Type B pancreatic cell (in vitro differentiated cells): ENCODE measurements around the gene NMNAT2. TPM values are rescaled to one million over a fixed set of nuclear protein-coding genes. Genes with fewer than 3 reads are reported as not detected.

ENCODE experiments used
- DNase-seq: peaks from one replicate; pipeline ENCODE4 v3.0.0; 2021; ENCODE audit warnings: mixed read lengths; ENCODE audit not compliant: unreplicated experiment; ENCODE audit errors: extremely low spot score
- H3K27ac Mint-ChIP-seq: 2 replicates; pipeline ENCODE4 v1.8.0; 2021; ENCODE audit warnings: mild to moderate bottlenecking, mixed read lengths
- H3K27me3 Mint-ChIP-seq: 2 replicates; pipeline ENCODE4 v1.8.0; 2021; ENCODE audit warnings: mixed read lengths
- H3K36me3 Mint-ChIP-seq: 2 replicates; pipeline ENCODE4 v1.8.0; 2021; ENCODE audit warnings: mixed read lengths
- H3K4me1 Mint-ChIP-seq: one replicate; pipeline ENCODE4 v1.8.0; 2021; ENCODE audit warnings: mixed read lengths; ENCODE audit not compliant: unreplicated experiment
- H3K4me3 Mint-ChIP-seq: 2 replicates; pipeline ENCODE4 v1.8.0; 2021; ENCODE audit warnings: mild to moderate bottlenecking, mixed read lengths
- H3K9me3 Mint-ChIP-seq: 2 replicates; pipeline ENCODE4 v1.8.0; 2021; ENCODE audit warnings: mixed read lengths
- total RNA-seq: library from RNA; stranded (reverse); gene quantifications from 2 replicates; pipeline ENCODE4 v1.2.1, GENCODE V29; 2021; ENCODE audit warnings: low replicate concordance
- TF ChIP-seq, protein P1 (sequence below): fragments of 200-600 bp; sonication (generic); conservative IDR thresholded peaks from 2 replicates; pipeline ENCODE4 v1.5.0; 2021; ENCODE audit warnings: antibody characterized with exemption, mild to moderate bottlenecking

NMNAT2 gene
- total RNA-seq, 1 donor from 2014 or later, result 3.7 TPM

DNA sequence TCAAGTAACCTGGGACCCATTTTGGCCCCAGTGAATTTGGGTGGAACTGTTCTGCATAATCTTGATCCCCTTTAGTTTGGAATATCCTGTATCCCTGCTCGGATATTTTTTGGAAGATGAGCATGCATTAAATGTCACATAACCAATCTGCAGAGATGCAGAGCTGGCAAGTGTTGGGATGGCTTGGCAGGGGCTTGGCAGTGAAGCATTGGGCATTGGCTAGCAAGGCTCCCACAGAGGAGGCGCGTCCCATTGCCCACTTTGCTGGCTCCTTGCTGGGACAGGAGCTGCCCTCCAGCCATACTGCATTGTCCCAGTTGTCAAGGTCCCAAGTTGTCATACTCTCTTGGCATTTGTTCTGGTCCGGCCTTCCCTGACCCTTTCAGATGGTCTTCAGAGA lies 202.2 kb downstream of the NMNAT2 start:
- no peak for DNase-seq
- TF ChIP-seq, protein P1, sequence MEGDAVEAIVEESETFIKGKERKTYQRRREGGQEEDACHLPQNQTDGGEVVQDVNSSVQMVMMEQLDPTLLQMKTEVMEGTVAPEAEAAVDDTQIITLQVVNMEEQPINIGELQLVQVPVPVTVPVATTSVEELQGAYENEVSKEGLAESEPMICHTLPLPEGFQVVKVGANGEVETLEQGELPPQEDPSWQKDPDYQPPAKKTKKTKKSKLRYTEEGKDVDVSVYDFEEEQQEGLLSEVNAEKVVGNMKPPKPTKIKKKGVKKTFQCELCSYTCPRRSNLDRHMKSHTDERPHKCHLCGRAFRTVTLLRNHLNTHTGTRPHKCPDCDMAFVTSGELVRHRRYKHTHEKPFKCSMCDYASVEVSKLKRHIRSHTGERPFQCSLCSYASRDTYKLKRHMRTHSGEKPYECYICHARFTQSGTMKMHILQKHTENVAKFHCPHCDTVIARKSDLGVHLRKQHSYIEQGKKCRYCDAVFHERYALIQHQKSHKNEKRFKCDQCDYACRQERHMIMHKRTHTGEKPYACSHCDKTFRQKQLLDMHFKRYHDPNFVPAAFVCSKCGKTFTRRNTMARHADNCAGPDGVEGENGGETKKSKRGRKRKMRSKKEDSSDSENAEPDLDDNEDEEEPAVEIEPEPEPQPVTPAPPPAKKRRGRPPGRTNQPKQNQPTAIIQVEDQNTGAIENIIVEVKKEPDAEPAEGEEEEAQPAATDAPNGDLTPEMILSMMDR, result no peak
- peaks cover 28% of the 10 kb centered on the region for H3K4me1 Mint-ChIP-seq
- no peaks in the 10 kb centered on the region for H3K9me3 Mint-ChIP-seq
- H3K4me3 Mint-ChIP-seq, result no peak overlapping the region
- H3K36me3 Mint-ChIP-seq, result peaks cover 3% of the 10 kb centered on the region
- H3K27ac Mint-ChIP-seq, result no peak overlapping the region
- no peaks in the 10 kb centered on the region for H3K27me3 Mint-ChIP-seq

DNA sequence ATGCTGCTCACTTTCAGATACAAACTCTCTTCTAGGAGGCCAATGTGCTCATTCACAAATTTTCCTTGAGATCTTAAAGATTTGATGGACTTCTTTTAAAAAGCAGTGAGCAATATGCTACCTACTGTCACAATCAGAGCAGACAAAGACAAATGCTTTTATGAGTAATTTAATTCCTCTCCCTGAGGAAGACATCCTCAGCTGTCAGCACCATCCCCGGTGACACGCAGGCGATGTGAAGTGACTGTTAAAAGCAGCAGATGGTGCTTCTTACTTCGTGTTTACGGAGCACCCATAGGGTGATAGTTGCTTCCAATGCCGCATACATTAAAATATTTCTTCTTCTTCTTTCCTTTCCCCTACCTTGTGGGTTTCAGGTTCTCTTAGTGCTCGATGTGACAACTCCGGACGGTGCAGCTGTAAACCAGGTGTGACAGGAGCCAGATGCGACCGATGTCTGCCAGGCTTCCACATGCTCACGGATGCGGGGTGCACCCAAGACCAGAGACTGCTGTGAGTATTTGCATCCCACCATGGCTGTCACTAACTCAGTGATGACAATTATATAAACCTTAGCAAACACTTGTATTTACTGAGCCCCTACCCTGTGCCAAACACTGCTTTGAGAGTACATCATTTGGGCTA lies 203.0 kb downstream of the NMNAT2 start:
- TF ChIP-seq, protein P1, result no peak
- peaks cover 3% of the 10 kb centered on the region for H3K36me3 Mint-ChIP-seq
- no peak overlapping the region for H3K27ac Mint-ChIP-seq

DNA sequence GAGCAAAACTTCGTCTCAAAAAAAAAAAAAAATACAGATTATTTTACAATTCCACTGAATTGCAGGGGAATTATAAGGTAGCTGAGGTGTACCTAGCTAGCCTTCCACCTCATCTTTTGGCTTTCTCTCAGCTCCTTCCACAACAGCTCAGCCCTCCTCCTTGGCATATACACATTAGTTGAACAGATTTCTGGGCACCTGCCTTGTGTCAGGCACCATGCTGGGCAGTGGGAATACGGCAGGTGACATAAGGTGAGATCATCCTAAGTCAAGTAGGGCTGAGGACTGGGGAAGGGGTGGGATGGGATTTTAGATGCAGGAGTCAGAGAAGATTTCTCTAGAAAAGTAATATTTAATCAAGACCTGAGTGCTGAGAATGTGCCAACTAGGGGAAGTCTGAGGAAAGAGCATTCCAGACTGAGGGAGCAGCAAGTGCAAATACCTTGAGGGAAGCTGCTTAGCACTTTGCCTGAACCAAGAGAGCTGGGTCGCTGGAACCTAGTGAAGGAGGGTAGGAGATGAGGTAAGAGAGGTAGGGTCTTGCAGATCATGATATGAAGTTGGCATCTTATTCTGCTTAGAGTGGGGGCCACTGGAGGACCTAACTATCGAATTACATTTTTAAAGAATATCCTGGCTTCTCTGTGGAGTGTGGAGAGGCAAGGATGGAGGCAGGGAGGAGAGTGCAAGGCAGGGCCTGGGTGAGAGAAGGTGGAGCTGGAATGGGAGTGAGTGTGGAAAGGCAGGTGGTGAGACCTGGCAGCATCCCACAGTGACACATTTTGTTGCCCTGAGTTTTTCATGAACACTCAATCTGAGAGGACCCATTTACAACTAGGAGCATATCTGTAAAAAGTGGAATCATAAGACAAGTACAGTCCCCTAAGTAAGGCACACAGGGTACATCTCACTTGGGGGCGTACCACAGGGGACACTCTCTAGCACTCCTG lies 203.9 kb downstream of the NMNAT2 start:
- no peaks in the 10 kb centered on the region for H3K9me3 Mint-ChIP-seq
- TF ChIP-seq, protein P1, result no peak
- H3K27ac Mint-ChIP-seq, result no peak overlapping the region
- H3K4me3 Mint-ChIP-seq, result no peak overlapping the region
- no peaks in the 10 kb centered on the region for H3K27me3 Mint-ChIP-seq
- H3K36me3 Mint-ChIP-seq, result peaks cover 3% of the 10 kb centered on the region
- peaks cover 21% of the 10 kb centered on the region for H3K4me1 Mint-ChIP-seq
- no peak for DNase-seq

More for the DNA sequence above, 203.0 kb downstream of the NMNAT2 start:
- no peak overlapping the region for H3K4me3 Mint-ChIP-seq
- no peaks in the 10 kb centered on the region for H3K9me3 Mint-ChIP-seq
- H3K4me1 Mint-ChIP-seq, result peaks cover 28% of the 10 kb centered on the region
- no peaks in the 10 kb centered on the region for H3K27me3 Mint-ChIP-seq
- DNase-seq, result no peak

DNA sequence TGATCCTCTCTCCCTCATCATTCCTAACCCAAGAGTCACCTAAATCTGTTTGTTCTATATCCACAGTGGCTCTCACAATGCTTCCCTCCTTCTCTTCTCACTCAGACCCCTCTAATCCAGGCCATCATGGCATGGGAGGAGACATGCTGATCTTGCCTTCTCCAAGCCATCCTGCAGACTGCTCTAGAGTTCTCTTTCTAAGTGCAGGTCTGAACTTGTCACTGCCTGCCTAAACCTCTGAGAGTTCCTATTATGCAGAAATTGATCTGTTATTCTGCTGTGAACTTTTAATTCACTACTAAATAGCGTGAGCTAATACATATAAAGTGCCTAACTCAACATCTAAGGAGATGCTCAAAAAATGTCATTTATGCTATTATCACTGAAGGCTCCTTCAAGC lies 205.3 kb downstream of the NMNAT2 start:
- Mint-ChIP-seq H3K4me3 (no peak overlapping the region), H3K9me3 (no peaks in the 10 kb centered on the region), H3K4me1 (peaks cover 11% of the 10 kb centered on the region), H3K27me3 (no peaks in the 10 kb centered on the region), H3K27ac (no peak overlapping the region), H3K36me3 (peaks cover 3% of the 10 kb centered on the region)
- DNase-seq, result no peak
- TF ChIP-seq, protein P1, result no peak

DNA sequence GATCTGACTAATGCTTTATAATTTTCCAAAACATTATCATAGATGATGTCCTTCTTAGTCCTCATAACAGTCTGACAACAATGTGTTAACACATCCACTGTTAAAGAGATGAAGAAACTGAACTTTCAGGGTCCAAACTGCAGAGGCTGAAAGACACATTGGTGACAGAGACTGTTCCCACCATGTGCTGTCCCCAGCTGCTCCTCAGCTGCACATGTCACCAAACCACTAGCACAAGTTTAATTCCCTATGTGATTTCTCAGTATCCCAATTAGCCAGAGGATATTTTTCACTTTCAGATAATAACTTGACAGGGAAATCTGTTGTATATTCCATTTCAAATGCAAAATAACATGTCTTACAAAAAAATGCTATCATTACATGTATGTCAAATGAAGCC lies 207.5 kb downstream of the NMNAT2 start:
- H3K36me3 Mint-ChIP-seq, result no peaks in the 10 kb centered on the region
- no peaks in the 10 kb centered on the region for H3K9me3 Mint-ChIP-seq
- H3K27me3 Mint-ChIP-seq, result no peaks in the 10 kb centered on the region
- TF ChIP-seq, protein P1, result no peak
- no peak overlapping the region for H3K27ac Mint-ChIP-seq
- no peak for DNase-seq
- H3K4me3 Mint-ChIP-seq, result no peak overlapping the region
- peaks cover 5% of the 10 kb centered on the region for H3K4me1 Mint-ChIP-seq
